Measurements from ENCODE around the gene LZTS2. TPM values are rescaled to one million over a fixed set of nuclear protein-coding genes. Genes with fewer than 3 reads are reported as not detected.
A peak's percentile ranks its signal among the peaks of the same experiment; 100 is the strongest.

Gene LZTS2
- polyA plus RNA-seq, 1 of the 3 experiments (the other 2 are of a cell fraction), result 50.6 TPM

DNA sequence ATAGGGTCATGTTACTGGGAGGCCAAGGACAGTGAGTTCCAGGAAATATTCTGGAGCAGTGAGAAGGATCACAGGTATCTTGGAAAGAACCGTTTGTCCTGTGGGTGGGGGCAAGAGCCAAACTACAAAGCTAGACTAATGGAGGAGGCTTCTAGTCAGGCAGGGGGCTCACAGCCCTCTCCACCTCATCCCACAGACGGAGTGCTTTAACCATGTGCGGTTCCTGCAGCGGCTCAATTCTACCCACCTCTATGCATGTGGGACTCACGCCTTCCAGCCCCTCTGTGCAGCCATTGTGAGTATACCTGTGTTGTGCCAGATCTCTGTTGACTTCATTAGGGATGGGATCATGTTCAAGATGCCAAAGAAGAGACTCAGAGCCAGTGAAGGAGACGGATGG, 22.2 kb upstream of the LZTS2 start:
- no peaks in the 10 kb centered on the region for H3K4me1 ChIP-seq (ENCODE audit: control insufficient read depth in 1 of 2, insufficient read depth in 2 of 2, low read depth in 1 of 2, low read length in 1 of 2)
- H3K4me2 ChIP-seq, result no peak overlapping the region
- CTCF ChIA-PET, result interaction anchor here (1.0 kb wide), 1 partner anchor 16 kb away, joined by 5 read pairs; no protein-coding TSS in a partner anchor
- H3K9ac ChIP-seq, result no peak overlapping the region
- no peaks in the 10 kb centered on the region for H3F3A ChIP-seq (replicated peaks; ENCODE audit: insufficient read depth)
- TF ChIP-seq POLR2AphosphoS5 (IDR thresholded peaks at IDR 0.05; ENCODE audit: low read depth, low read length), result 0 out of 2 replicates have a peak, but pooled peaks have one; percentile 6
- TF ChIP-seq EZH2phosphoT487 (IDR thresholded peaks at IDR 0.05; ENCODE audit: borderline replicate concordance, low read depth), result no peak
- H3K79me2 ChIP-seq (ENCODE audit: insufficient read depth), result no peaks in the 10 kb centered on the region
- H3K27ac ChIP-seq (ENCODE audit: low read depth in 2 of 2, low read length in 1 of 2), result no peak overlapping the region
- no peaks in the 10 kb centered on the region for H3K27me3 ChIP-seq (ENCODE audit: insufficient read depth)
- POLR2A ChIA-PET, result no interaction called here
- 87% methylated on average over 6 of the region's 6 CpGs for WGBS (ENCODE audit: low lambda C conversion rate)
- no peaks in the 10 kb centered on the region for H4K20me1 ChIP-seq (ENCODE audit: insufficient read depth)
- H3K9me3 ChIP-seq, result no peaks in the 10 kb centered on the region
- no peaks in the 10 kb centered on the region for H3K9me2 ChIP-seq
- H3K36me3 ChIP-seq (replicated peaks in 1 of 2; ENCODE audit: control insufficient read depth in 1 of 2, insufficient read depth in 2 of 2, low read length in 1 of 2), result peaks cover 3 to 19% of the 10 kb centered on the region in 2 experiments
- no peak overlapping the region for H2AFZ ChIP-seq (ENCODE audit: low read depth)
- DNase-seq, result no peak
- no peak overlapping the region for H3K4me3 ChIP-seq (ENCODE audit: low read depth in 2 of 2, low read length in 1 of 2)

DNA sequence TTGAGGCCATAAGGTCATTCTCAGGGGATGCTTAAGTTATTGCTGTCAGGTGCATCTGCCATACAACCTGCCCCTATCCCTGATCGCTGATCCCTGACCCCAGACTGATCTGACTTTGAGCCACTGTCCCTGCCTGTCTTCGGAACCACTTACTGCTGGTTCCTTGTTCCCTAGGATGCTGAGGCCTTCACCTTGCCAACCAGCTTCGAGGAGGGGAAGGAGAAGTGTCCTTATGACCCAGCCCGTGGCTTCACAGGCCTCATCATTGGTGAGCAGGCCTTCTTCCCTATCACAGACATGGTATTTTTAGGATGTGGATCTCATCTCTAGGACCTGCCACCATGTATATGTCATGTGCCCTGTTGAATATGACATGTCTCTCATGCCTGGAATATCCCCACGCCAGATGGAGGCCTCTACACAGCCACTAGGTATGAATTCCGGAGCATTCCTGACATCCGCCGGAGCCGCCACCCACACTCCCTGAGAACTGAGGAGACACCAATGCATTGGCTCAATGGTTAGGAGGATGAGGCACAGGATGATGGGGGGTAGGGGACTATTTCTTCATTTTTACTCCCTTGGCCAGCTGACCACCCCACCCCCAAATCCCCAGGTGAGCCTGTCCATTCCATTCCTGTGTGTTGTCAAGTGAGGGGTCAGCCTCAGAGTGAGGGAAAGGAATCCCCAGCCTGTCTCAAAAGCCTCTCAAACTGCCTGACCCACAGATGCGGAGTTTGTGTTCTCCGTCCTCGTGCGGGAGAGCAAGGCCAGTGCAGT, 21.3 kb upstream of the LZTS2 start:
- Histone ChIP-seq H3K4me3 (ENCODE audit: low read depth in 2 of 2, low read length in 1 of 2) (no peak overlapping the region), H3K9ac (no peak overlapping the region), H3K4me1 (ENCODE audit: control insufficient read depth in 1 of 2, insufficient read depth in 2 of 2, low read depth in 1 of 2, low read length in 1 of 2) (no peaks in the 10 kb centered on the region), H3K27me3 (ENCODE audit: insufficient read depth) (no peaks in the 10 kb centered on the region), H3K27ac (ENCODE audit: low read depth in 2 of 2, low read length in 1 of 2) (no peak overlapping the region), H3K79me2 (ENCODE audit: insufficient read depth) (no peaks in the 10 kb centered on the region), H3K9me3 (no peaks in the 10 kb centered on the region), H2AFZ (ENCODE audit: low read depth) (no peak overlapping the region), H3F3A (replicated peaks; ENCODE audit: insufficient read depth) (no peaks in the 10 kb centered on the region), H3K9me2 (no peaks in the 10 kb centered on the region), H3K36me3 (replicated peaks in 1 of 2; ENCODE audit: control insufficient read depth in 1 of 2, insufficient read depth in 2 of 2, low read length in 1 of 2) (peaks cover 3 to 24% of the 10 kb centered on the region in 2 experiments), H4K20me1 (ENCODE audit: insufficient read depth) (no peaks in the 10 kb centered on the region), H3K4me2 (no peak overlapping the region)
- CTCF ChIA-PET, result no interaction called here
- TF ChIP-seq, protein P1, sequence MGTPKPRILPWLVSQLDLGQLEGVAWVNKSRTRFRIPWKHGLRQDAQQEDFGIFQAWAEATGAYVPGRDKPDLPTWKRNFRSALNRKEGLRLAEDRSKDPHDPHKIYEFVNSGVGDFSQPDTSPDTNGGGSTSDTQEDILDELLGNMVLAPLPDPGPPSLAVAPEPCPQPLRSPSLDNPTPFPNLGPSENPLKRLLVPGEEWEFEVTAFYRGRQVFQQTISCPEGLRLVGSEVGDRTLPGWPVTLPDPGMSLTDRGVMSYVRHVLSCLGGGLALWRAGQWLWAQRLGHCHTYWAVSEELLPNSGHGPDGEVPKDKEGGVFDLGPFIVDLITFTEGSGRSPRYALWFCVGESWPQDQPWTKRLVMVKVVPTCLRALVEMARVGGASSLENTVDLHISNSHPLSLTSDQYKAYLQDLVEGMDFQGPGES (IDR thresholded peaks at IDR 0.05; ENCODE audit: low read depth, low read length), result no peak
- TF ChIP-seq MXI1 (IDR thresholded peaks at IDR 0.05; ENCODE audit: low read depth, low read length) (no peak), YY1 (IDR thresholded peaks at IDR 0.05; ENCODE audit: low read depth) (no peak), FOXJ3 (CRISPR knock-in tag; IDR thresholded peaks at IDR 0.05) (no peak), RAD21 (IDR thresholded peaks at IDR 0.05; ENCODE audit: low read length) (no peak), POLR2AphosphoS5 (IDR thresholded peaks at IDR 0.05; ENCODE audit: low read depth, low read length) (no peak), EZH2phosphoT487 (IDR thresholded peaks at IDR 0.05; ENCODE audit: borderline replicate concordance, low read depth) (no peak), RCOR1 (IDR thresholded peaks at IDR 0.05; ENCODE audit: low read length) (no peak)
- WGBS (ENCODE audit: low lambda C conversion rate), result 86% methylated on average over 9 of the region's 13 CpGs
- DNase-seq, result no peak
- POLR2A ChIA-PET, result no interaction called here

DNA sequence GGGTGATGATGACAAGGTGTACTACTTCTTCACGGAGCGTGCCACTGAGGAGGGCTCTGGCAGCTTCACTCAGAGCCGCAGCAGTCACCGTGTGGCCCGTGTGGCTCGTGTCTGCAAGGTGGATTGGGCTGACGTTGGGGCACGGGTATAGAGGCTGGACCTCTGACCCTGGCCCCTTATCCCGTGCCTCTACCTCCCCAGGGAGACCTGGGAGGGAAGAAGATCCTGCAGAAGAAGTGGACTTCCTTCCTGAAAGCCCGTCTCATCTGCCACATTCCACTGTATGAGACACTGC, 20.8 kb upstream of the LZTS2 start:
- peaks cover 3 to 26% of the 10 kb centered on the region in 2 experiments for H3K36me3 ChIP-seq (replicated peaks in 1 of 2; ENCODE audit: control insufficient read depth in 1 of 2, insufficient read depth in 2 of 2, low read length in 1 of 2)
- H4K20me1 ChIP-seq (ENCODE audit: insufficient read depth), result no peaks in the 10 kb centered on the region
- H3K4me2 ChIP-seq, result no peak overlapping the region
- ChIA-PET POLR2A (no interaction called here), CTCF (no interaction called here)
- TF ChIP-seq GABPA (IDR thresholded peaks at IDR 0.05; ENCODE audit: low read depth), result no peak
- no peak for TF ChIP-seq TAF1 (IDR thresholded peaks at IDR 0.05; ENCODE audit: borderline replicate concordance, low read depth, low read length)
- WGBS (ENCODE audit: low lambda C conversion rate), result no CpG with 5 or more reads among the region's 10 CpGs
- H3F3A ChIP-seq (replicated peaks; ENCODE audit: insufficient read depth), result no peaks in the 10 kb centered on the region
- H3K9me2 ChIP-seq, result no peaks in the 10 kb centered on the region
- H3K27ac ChIP-seq (ENCODE audit: low read depth in 2 of 2, low read length in 1 of 2), result no peak overlapping the region
- no peak for DNase-seq
- H3K9me3 ChIP-seq, result no peaks in the 10 kb centered on the region
- H2AFZ ChIP-seq (ENCODE audit: low read depth), result no peak overlapping the region
- H3K9ac ChIP-seq, result no peak overlapping the region
- no peak overlapping the region for H3K4me3 ChIP-seq (ENCODE audit: low read depth in 2 of 2, low read length in 1 of 2)
- no peaks in the 10 kb centered on the region for H3K79me2 ChIP-seq (ENCODE audit: insufficient read depth)
- no peaks in the 10 kb centered on the region for H3K4me1 ChIP-seq (ENCODE audit: control insufficient read depth in 1 of 2, insufficient read depth in 2 of 2, low read depth in 1 of 2, low read length in 1 of 2)
- no peaks in the 10 kb centered on the region for H3K27me3 ChIP-seq (ENCODE audit: insufficient read depth)

Measured in SK-N-SH (cell line).